ENCODE results near the gene CDYL.
A peak's percentile ranks its signal among the peaks of the same experiment; 100 is the strongest.

The CDYL gene

GRCh38 chr6:4871825-4872224, 95.6 kb downstream of the CDYL start:
- peaks cover 17% of the 10 kb centered on the region for H3K36me3 ChIP-seq
- no peak overlapping the region for H3K27ac ChIP-seq
- no peaks in the 10 kb centered on the region for H3K27me3 ChIP-seq
- H3K4me1 ChIP-seq, result no peaks in the 10 kb centered on the region; the same call in none of the 2 replicates
- no peak for TF ChIP-seq Cebpa-rat (IDR thresholded peaks at IDR 0.05)
- peaks cover 82% of the 10 kb centered on the region for H4K20me1 ChIP-seq
- peaks cover 62% of the 10 kb centered on the region for H3K9me3 ChIP-seq
- H3K4me3 ChIP-seq, result no peak overlapping the region
- H3K9ac ChIP-seq, result no peak overlapping the region
- H3K4me2 ChIP-seq, result no peak overlapping the region

GRCh38 chr6:4872841-4873240, 96.6 kb downstream of the CDYL start:
- H3K4me1 ChIP-seq, result no peaks in the 10 kb centered on the region; the same call in none of the 2 replicates

GRCh38 chr6:4873928-4874327, 97.7 kb downstream of the CDYL start:
- Histone ChIP-seq H3K27ac (no peak overlapping the region), H3K36me3 (peaks cover 17% of the 10 kb centered on the region), H4K20me1 (peaks cover 90% of the 10 kb centered on the region), H3K4me1 (no peaks in the 10 kb centered on the region; the same call in none of the 2 replicates), H3K27me3 (no peaks in the 10 kb centered on the region), H3K4me2 (no peak overlapping the region), H3K9ac (no peak overlapping the region), H3K9me3 (peaks cover 55% of the 10 kb centered on the region), H3K4me3 (no peak overlapping the region)
- TF ChIP-seq Cebpa-rat (IDR thresholded peaks at IDR 0.05), result no peak

More at GRCh38 chr6:4872841-4873240, 96.6 kb downstream of the CDYL start:
- Histone ChIP-seq H3K9ac (no peak overlapping the region), H4K20me1 (peaks cover 93% of the 10 kb centered on the region), H3K27me3 (no peaks in the 10 kb centered on the region), H3K36me3 (peaks cover 17% of the 10 kb centered on the region), H3K4me2 (no peak overlapping the region), H3K27ac (no peak overlapping the region), H3K9me3 (peaks cover 56% of the 10 kb centered on the region), H3K4me3 (no peak overlapping the region)
- TF ChIP-seq Cebpa-rat (IDR thresholded peaks at IDR 0.05), result no peak

GRCh38 chr6:4879741-4880275, 103.6 kb downstream of the CDYL start:
- H3K4me3 ChIP-seq, result no peak overlapping the region

GRCh38 chr6:4880363-4880762, 104.2 kb downstream of the CDYL start:
- Histone ChIP-seq H3K9ac (no peak overlapping the region), H3K4me2 (no peak overlapping the region), H3K36me3 (no peaks in the 10 kb centered on the region), H3K4me3 (no peak overlapping the region), H3K27me3 (no peaks in the 10 kb centered on the region), H3K9me3 (peaks cover 46% of the 10 kb centered on the region), H4K20me1 (peaks cover 86% of the 10 kb centered on the region), H3K4me1 (peaks cover 23% of the 10 kb centered on the region), H3K27ac (no peak overlapping the region)
- TF ChIP-seq Cebpa-rat (IDR thresholded peaks at IDR 0.05), result no peak

More at GRCh38 chr6:4879741-4880275, 103.6 kb downstream of the CDYL start:
- Histone ChIP-seq H3K9ac (no peak overlapping the region), H3K9me3 (peaks cover 46% of the 10 kb centered on the region), H3K4me2 (no peak overlapping the region), H3K27me3 (no peaks in the 10 kb centered on the region), H3K36me3 (peaks cover under 1% of the 10 kb centered on the region; the same call in 1 of the 2 replicates), H3K4me1 (peaks cover 18% of the 10 kb centered on the region), H3K27ac (no peak overlapping the region), H4K20me1 (peaks cover 86% of the 10 kb centered on the region)
- TF ChIP-seq Cebpa-rat (IDR thresholded peaks at IDR 0.05), result no peak

GRCh38 chr6:4883298-4883697, 107.1 kb downstream of the CDYL start:
- Histone ChIP-seq H3K4me2 (peak overlapping the region; percentile 39), H3K4me1 (peaks cover 37% of the 10 kb centered on the region), H4K20me1 (peaks cover 69% of the 10 kb centered on the region), H3K9ac (no peak overlapping the region), H3K36me3 (no peaks in the 10 kb centered on the region), H3K4me3 (no peak overlapping the region), H3K27ac (no peak overlapping the region), H3K9me3 (peaks cover 44% of the 10 kb centered on the region), H3K27me3 (no peaks in the 10 kb centered on the region)
- no peak for TF ChIP-seq Cebpa-rat (IDR thresholded peaks at IDR 0.05)

GRCh38 chr6:4884646-4885340, 108.6 kb downstream of the CDYL start:
- Histone ChIP-seq H3K36me3 (no peaks in the 10 kb centered on the region), H4K20me1 (peaks cover 73% of the 10 kb centered on the region), H3K27ac (peak overlapping the region; percentile 37; the same call in 1 of the 2 replicates), H3K27me3 (no peaks in the 10 kb centered on the region), H3K9ac (no peak overlapping the region; the same call in 1 of the 2 replicates), H3K4me3 (0 out of 2 replicates have a peak overlapping the region, but pooled peaks have one; percentile 11), H3K9me3 (peaks cover 33% of the 10 kb centered on the region), H3K4me2 (peak overlapping the region; percentile 39), H3K4me1 (peaks cover 52% of the 10 kb centered on the region)
- no peak for TF ChIP-seq Cebpa-rat (IDR thresholded peaks at IDR 0.05)

- TF ChIP-seq Cebpa-rat (IDR thresholded peaks at IDR 0.05), result no peak
- Histone ChIP-seq H3K9me3 (peaks cover 27% of the 10 kb centered on the region), H4K20me1 (peaks cover 69% of the 10 kb centered on the region), H3K27ac (peak overlapping the region; percentile 37; the same call in 1 of the 2 replicates), H3K4me3 (0 out of 2 replicates have a peak overlapping the region, but pooled peaks have one; percentile 11), H3K27me3 (no peaks in the 10 kb centered on the region), H3K4me1 (peaks cover 59% of the 10 kb centered on the region), H3K9ac (no peak overlapping the region), H3K4me2 (peak overlapping the region; percentile 39), H3K36me3 (no peaks in the 10 kb centered on the region)
Observed at GRCh38 chr6:4885341-4885933, 109.2 kb downstream of the CDYL start.

- Histone ChIP-seq H4K20me1 (peaks cover 52% of the 10 kb centered on the region), H3K4me1 (peaks cover 85% of the 10 kb centered on the region), H3K27ac (peak overlapping the region; percentile 78), H3K4me3 (no peak overlapping the region), H3K4me2 (peak overlapping the region; percentile 91), H3K9ac (no peak overlapping the region; the same call in 1 of the 2 replicates), H3K9me3 (peaks cover 9% of the 10 kb centered on the region; the same call in 1 of the 2 replicates), H3K36me3 (peaks cover 20% of the 10 kb centered on the region), H3K27me3 (no peaks in the 10 kb centered on the region)
- TF ChIP-seq Cebpa-rat (IDR thresholded peaks at IDR 0.05), result no peak
Observed at GRCh38 chr6:4888841-4889240, 112.6 kb downstream of the CDYL start.

- TF ChIP-seq Cebpa-rat (IDR thresholded peaks at IDR 0.05), result no peak
- peak overlapping the region; percentile 71 for H3K9ac ChIP-seq
- no peaks in the 10 kb centered on the region for H3K27me3 ChIP-seq
- H4K20me1 ChIP-seq, result peaks cover 43% of the 10 kb centered on the region
- peaks cover 84% of the 10 kb centered on the region for H3K4me1 ChIP-seq
- H3K9me3 ChIP-seq, result peaks cover 9% of the 10 kb centered on the region; the same call in 1 of the 2 replicates
- peaks cover 28% of the 10 kb centered on the region for H3K36me3 ChIP-seq
- peak overlapping the region; percentile 59 for H3K4me3 ChIP-seq
- peak overlapping the region; percentile 91 for H3K4me2 ChIP-seq
- H3K27ac ChIP-seq, result peak overlapping the region; percentile 78
Observed at GRCh38 chr6:4889701-4890100, 113.5 kb downstream of the CDYL start.
